A204.1 (cell line): ENCODE measurements around the gene PLSCR4.

Experiments
- FAIRE-seq: peaks from 2 replicates; lab custom pipeline; 2012; peaks lifted over from hg19 to GRCh38; lab: Jason Lieb, UNC

Gene PLSCR4

DNA sequence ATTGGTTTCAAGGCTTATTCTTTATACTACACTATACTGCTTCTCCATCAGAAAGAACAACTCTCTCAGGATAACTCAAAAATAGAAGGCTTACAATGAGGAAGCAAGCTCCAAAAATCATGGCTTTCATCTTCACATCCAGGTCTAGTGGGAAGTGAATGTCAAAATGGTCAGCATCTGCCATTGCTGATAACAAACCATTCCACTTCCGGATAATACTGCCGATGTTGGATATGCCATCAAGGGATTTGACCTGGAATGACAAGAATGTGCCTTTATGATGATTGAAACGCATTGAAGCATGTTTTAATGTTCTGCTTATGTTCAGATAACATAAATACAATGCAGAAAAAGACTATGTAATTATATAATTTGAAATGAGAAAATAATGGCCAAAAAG is 55.9 kb downstream of the PLSCR4 start:
- no peak for FAIRE-seq

DNA sequence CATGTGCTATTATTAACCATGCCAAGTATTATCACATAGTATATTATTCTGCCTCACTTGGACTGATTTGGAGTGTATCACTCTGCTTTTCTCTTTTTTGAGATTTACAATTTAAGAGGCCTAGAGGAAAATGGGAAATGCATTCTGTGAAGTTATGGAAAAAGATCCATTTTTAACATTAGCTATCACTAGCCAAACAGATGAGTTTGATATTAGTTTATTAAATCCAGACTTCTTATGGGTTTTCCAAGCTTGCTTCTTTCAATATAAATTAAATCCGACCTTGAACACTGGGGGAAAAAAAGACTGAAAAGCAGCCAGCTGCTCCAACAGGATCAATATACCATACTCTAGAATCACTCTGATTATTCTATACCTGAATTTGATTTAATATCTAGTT is 59.9 kb downstream of the PLSCR4 start:
- no peak for FAIRE-seq

DNA sequence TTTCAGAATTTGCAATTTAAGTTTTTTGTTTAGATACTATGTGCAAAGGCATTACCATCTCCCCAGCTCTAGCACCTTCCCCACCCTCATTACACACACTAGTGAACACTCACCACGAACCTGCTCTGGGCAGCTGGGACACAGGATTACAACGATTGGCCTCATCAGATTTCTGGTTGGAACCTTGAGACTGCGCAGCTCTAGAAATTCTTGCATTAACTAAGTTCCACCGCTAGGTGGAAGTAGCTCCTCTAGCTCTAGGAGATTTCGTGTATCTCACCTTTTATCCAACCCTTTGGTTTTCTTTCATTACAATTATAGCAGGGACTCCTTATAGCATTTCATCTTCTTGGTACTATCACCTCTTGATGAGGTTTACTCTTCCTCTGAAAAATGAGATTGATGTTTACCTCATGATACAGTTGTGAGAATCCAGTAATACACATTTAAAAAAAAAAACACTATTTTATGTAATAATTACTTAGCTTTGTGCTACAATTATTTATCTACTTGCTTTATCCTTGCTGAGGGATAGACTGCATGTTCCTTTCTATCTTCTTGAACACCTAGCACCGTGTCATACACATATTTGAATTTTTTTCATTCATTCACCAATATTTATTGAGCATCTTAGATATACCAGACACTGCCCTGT is 61.3 kb downstream of the PLSCR4 start:
- peak; percentile 76 for FAIRE-seq

DNA sequence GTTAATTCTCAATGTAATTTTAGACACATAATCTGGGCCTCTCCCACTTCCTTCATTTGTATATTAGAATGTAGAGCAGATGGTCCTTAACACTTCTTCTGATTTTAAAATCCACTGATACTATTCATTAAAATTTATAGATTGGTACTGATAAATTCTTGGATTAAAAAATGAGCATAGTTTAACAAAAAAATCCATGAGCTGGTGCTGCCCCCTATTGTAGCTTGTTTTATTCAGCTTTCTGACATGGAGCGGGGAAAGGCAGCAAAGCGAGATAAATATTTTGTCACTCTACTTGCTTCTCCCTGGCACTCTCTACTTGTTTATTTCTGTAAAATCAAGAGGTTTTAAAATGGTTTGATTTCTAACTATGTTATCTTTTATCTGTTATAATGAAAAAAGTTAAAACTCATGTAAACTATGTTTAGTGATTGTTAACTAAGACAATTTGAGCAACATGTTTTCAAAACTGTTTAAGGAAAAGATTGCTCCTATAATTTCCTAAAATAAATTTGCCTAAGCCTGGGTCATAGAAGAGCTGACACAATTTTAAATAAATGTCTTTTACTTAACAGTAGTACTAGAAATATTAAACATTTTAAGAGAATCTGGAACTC is 63.5 kb downstream of the PLSCR4 start:
- peak; percentile 80 for FAIRE-seq

DNA sequence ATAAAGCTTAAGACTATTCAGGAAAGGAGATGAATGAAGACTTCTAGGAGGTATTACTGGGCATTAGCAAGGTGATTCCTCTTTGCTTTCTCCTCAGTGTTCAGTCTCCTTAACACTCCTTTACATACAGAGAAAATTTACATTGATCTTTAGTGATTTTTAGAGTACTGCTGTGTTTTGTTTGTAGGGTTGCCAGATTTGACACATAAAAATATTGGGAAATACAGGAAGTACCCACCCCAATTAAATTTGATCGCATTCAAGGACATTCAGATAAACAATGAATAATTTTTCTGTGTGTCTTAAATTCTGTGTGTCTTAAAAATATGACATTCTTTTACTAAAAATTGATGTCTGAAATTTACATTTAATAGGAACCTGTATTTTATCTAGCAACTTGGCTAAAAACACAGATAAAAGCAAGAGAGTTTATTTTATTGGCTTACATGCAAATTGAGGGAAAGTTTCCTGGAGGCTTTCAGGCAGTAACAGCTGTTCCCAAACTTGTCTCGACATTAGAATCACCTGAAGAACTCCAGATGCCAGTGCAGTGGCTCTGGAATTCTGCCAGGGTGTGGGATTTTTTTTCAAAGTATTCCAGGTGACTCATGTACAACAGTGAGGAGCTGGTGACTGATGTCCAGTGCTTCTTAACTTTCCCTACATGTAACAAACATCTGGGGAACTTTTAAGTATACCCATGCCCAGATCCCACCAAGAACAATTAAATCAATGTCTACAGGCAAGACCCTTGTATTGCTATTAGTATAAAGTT is 66.5 kb downstream of the PLSCR4 start:
- no peak for FAIRE-seq

DNA sequence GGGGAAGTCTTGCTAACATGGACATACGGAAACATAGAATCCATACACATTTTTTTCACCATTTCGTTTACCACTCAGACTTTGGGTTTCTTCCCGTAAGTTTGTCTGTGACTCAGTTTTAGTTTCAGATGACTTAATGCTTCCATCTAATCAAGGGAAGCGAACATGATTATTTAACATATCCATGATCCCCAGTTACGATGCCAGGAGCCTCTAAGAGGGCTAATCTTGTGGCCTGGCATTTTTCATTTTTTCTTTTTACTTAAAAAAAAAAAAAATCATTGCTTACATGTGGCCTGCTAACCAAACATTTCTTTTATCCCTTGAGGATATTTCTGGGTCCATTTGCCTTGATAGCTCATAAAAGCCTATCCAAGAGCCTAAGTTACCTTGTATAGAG is 69.7 kb downstream of the PLSCR4 start:
- FAIRE-seq = no peak

DNA sequence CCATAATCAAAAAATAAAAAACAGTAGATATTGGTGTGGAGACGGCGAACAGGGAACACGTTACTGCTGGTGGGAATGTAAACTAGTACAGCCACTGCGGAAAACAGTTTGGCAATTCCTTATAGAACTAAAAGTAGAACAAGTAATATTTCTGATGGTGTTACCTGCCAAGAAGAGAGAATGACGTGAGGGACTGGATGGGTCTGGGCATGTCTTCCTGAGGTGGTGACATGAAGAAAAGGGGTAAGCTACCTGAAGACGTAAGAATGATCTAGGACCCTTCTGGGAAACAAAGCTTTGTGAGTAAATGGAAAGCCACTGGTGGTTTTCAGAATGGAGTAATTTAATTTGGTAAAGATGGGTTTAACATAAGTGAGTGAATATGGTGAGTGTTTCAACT is 70.5 kb downstream of the PLSCR4 start:
- FAIRE-seq = no peak

DNA sequence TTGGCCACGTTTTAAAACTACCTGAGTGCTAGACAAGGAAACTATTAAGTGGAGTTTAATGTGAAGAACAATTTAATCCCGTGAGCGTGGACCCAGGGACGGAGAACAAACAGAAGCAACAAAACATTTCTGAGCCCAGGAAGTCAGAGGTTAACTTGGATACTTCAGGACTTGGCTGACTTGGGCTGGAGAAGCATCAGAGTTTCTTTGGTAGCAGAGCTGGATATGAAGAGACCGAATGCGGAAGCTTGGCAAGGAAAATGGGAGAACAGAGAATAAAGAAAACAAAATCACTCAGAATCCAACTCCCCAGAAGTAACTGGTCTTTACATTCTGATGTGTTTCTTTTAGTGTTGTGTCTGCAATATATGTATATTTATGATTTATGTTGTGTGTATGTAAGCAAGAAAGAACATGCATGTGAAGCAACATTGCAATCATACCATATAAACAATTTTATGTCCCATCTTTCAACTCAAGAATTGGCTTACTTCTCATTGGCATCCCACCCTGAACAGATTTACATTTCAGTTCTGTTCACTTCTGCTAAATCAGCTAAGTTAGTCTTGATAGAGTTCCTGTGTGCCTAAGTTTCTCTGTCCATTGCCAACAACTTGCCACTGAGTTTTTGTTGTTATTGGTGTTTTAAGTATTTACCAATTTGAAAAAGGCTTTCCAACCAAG is 72.8 kb downstream of the PLSCR4 start:
- no peak for FAIRE-seq

DNA sequence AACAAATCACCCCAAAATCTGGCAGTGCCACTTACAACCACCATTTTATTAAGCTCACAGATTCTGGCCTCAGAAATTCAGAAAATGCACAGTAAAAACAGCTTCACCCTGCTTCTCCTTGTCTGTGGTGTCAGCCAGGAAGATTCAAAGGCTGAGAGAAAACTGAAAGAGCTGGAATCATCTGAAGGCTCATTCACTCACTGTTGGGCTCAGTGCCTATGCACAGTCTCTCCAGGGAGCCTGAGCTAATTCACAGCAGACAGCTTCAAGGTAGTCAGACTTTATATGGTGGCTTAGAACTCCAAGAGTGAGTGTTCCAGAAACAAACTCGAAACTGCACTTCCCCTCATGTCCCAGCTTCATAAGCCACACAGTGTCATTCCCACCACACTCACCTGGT is 73.4 kb downstream of the PLSCR4 start:
- FAIRE-seq = no peak

DNA sequence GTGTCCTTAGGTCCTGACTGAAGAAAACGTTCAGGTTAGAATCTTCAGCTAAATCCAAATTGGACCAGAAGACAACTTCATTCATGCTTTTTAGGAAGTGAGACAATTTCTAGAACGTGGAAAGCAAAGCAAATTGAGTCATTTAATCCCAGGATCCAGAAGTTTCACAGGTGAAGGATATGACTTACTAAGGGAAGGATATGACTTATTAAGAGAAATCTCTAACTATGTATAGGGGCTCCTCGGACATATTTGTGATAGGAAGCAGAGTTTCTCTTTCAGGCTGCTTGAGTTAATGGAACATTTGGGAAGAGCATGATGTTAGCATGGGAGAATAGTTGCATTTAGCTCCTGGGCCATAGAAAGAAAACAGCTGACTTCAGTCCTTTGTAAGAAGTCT is 73.8 kb downstream of the PLSCR4 start:
- no peak for FAIRE-seq

DNA sequence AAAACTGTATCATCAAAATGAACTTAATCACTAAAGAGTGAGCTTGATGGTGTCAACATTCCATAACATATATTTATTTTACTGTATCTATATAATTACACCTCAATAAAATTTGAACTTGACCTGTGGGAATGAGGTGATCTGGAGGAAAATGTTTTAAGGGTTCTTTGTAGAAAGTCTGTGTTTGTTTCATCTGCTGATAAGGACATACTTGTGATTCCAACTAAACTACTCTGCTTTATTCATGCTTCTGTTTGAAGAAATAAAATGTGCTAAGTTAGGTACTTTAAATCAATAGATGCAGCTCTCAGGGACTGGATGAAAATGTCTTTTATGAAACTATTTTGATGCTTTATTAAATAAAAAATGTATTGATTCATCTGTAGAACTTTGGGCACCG is 78.3 kb downstream of the PLSCR4 start:
- no peak for FAIRE-seq

DNA sequence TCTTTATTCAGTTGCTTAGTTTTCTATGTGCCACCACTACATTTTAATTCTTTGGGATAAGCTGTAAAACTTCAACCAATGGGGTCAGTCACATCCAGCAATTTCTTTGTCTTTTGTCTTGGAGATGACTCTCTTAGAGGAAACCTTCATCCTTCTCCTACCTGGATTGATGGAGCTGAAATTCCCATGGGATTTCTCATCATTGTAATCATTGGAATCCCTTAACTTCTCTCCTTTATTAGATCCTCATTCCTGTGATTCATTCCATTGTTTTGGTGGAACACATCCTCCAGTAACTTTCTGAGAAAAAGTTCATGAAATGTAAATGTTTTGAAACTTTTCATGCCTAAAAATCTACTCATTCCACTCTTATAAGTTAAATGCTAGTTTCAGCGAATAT is 80.3 kb downstream of the PLSCR4 start:
- no peak for FAIRE-seq

DNA sequence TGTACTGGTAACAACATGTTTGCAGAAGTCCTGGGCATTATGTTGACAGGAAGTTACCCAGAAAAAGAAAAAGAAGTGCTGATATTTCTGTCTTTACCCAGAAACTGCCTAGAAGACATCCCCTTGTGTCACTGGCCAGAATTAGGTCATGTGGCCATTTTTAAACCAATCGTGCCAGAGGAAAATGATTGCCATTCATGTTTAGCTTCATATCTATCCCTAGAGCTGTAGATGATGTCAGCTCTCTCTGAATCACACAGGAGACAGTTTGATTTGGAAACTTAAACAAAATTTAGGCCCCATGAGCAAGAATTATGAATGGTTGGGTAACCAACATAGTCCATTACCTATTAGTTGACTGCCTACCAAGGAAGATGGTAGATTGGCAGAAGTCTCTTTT is 81.0 kb downstream of the PLSCR4 start:
- FAIRE-seq = no peak

DNA sequence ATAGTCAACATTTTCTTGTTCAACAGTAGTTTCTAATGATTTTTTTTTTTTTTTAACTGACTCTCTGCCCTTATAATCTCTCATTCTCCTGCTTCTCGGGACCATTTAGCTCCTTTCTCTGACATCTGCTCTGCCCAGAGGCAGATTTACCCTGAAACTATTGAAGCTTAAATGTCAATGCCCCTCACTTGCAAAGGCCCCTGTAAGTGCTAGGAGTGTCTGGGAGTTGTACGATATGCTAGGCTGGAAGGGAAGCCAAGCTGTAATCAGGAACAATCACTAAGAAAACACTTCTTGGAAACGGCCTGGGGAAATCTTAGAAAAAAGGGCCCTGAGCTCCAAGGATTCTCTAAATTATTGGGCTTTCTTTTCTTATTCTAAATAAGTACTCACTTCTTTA is 84.1 kb downstream of the PLSCR4 start:
- no peak for FAIRE-seq

DNA sequence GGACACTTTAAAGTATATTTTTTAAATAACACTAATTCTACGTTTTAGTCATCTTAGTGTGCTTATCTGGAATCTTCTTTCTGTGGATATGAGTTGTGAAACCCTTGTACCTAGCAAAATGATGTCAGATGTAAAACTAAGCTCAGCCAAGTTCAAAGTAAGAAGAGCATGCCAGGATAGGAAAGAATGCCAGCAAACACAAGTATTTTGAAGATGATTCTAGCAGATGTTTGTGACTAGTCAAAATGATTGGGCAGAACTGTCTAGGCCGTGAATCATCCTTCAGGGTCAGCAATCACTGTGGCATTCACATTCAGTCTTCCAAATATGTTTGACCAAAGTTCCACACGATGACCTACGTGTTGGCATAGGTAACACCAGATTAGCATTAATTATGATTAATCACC is 84.5 kb downstream of the PLSCR4 start:
- FAIRE-seq = no peak

DNA sequence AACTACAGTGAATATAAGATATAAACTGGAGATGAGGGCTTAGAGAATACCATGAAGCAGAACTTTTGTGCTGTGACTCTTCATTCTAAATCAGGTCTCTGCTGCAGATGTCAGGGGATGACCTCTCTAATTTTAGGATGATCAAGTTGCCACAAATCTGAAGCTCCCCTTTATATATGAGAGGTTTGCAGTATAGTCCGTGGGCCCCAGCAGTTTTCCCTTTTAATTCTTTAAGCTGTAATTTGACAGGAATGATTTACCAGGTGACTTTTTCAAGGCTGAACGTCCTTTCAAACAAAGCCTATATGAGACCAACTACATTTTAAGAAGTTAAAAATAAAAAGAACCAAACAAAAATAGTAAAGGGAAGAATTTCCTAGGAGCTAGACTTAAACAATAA is 85.0 kb downstream of the PLSCR4 start:
- no peak for FAIRE-seq

DNA sequence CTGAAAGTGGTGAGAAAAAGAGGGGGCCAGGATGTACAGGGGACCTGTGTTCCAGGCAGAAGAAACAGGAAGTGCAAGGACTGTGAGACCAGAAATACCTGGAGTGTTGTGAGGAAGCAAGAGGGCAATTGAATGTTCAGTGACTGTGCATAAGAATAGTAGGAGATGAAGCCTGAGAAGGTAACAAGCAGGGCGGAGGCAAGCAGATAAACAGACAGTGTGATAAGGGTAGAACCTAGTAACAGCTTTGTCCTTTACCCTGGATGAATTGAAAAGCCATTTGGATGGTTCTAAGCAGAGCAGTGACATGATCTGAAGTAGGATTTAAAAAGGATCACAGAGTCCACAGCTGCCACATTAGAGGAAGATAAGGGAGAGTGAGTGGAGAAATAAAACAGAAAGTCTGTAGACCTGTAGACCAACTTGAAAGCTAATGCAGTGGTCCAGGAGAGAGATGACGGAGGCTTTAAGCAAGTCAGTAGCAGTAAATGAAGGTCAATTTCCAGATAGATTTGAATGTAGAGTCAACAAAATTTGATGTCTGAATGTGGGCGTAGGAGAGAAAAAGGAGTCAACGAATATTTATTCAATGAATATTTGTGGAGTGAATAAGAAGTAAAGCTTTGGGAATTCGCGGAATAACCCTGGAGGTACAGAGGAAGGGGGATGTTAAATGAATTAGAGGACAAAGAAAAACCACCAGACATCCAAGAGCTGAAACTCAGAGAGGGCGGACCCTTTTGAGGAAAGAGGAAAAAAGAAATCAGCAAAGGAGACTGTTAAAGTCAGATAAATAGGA is 85.7 kb downstream of the PLSCR4 start:
- no peak for FAIRE-seq

DNA sequence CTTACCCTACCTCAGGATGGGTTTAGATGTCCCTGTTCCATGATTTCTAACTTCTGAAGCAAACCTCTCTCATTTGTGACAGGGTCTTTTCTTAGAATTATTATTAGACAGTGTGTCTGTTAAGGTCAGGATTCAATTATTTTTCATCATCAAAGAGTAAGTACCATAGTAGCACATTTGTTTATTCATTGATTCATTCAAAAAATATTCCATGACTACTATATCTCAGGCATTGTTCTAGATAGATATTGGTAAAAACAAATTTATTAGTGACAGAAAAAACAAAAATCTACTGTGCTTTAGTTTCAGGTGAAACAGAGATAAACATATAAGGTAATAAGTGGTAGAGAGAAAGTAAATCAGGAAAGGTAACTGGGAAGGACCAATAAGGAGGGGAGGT is 86.4 kb downstream of the PLSCR4 start:
- no peak for FAIRE-seq

DNA sequence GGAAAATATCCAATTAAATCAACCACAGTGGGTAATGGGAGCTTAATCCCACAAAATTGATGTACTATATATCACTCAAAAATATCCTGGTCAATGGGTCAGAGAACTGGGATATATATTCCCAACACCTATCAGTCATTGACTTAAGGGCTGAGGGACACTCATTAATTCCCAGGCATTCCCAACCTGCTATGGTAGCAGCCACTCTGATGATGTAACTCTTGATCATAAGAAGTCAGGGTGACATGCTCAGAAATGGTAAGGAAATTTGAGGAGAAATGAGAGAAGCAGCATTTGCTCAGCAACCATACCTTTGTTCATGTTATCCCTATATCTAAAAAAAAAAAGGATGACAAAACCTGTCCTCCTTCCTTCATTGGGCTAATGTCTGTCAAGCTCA is 86.8 kb downstream of the PLSCR4 start:
- FAIRE-seq = no peak

DNA sequence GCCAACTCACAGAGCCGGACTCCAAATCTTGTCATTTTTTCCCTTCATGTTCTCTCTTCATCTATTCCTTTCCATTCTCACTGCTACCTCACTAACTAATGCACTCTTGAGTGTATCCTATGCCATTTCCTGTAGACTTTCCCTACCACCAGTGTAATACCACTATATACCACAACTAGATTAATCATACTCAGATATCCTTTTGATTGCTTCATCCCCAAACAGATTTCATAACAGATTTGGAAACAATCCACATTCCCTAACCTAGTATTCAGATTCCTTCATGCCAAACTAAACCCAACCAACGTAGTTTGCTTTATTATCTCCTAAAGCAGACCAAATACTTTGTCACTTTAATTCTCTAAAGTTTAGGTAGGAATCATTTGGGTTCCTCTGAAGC is 87.3 kb downstream of the PLSCR4 start:
- no peak for FAIRE-seq

DNA sequence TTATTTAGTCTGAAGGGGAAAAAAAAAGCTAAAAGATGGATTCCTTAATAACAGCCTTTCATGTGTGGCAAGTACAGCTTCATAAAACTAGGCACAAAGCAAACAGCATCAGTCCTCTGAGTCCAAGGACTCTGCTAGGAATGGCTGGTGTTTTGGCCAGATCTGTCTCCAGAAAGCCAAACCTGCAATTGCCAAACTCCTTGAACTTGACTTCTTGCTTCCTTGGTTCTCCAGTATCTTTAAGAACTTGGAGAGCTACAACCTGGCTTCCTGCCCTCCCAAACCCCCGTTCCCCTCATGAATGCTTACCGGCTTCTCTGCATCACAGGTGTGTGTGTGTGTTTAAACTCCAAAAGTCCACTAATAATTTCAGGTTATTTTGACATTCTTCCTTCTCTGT is 88.3 kb downstream of the PLSCR4 start:
- no peak for FAIRE-seq

DNA sequence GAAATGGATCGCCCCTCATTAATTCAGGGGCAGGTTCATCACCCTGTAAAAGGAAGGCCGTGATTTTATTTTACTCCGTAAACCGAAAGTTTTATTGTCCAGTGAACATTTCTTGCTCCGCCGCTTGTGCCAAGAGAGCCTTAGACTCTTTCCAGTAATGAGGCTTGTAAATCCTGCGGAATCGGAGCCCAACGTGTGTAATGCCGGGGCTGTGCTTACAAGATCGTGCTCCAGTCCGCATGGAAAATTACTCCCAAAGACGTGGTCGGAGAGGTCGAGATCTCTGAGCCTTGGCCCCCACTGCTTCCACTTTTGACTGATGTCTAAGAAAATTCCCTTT is 89.3 kb downstream of the PLSCR4 start:
- no peak for FAIRE-seq
